HepG2 (cell line): ENCODE results near the gene BCL2A1. TPM values are rescaled to one million over a fixed set of nuclear protein-coding genes. Genes with fewer than 3 reads are reported as not detected.

ENCODE experiments used
- ATAC-seq: fragments of 200-7000 bp; cut with Tn5 transposase; 3 replicates; pipeline ENCODE4 v1.9.1; 2020; ENCODE audit warnings: mild to moderate bottlenecking, moderate library complexity
- BruUV-seq: library from RNA; stranded (reverse); fragments of 400-500 nt; replicated peaks from 2 replicates; lab custom pipeline; 2021; lab: Mats Ljungman, UMichigan
- CTCF ChIA-PET: fragments of 300-600 bp; formaldehyde crosslinking; extraction: SDS; loops from one replicate; lab custom pipeline; 2021; ENCODE audit warnings: low total read pairs, inconsistent platforms, low intra/inter-chr PET ratio; lab: Yijun Ruan, JAX
- POLR2A ChIA-PET: fragments of 350-600 bp; sonication (Branson Sonifier 250); formaldehyde crosslinking; loops from one replicate; lab custom pipeline; 2020; ENCODE audit warnings: antibody characterized with exemption, inconsistent platforms; lab: Yijun Ruan, JAX
- DNase-seq: peaks from one replicate; pipeline ENCODE4 v3.0.0-alpha.2; 2015; ENCODE audit warnings: low spot score
- FAIRE-seq: peaks from 3 replicates; lab custom pipeline; 2011; peaks lifted over from hg19 to GRCh38; lab: Jason Lieb, UNC
- H2AFZ ChIP-seq: one replicate; pipeline ENCODE4 v1.6.1; 2011; ENCODE audit warnings: low read length, inconsistent platforms
- H3K27ac ChIP-seq: fragments of 300-600 bp; 3 replicates; pipeline ENCODE4 v1.8.0; 2011; ENCODE audit warnings: mixed run types, mild to moderate bottlenecking, mixed read lengths, low read length, inconsistent platforms; ENCODE audit not compliant: insufficient read depth; ENCODE audit errors: extremely low read length
- H3K27me3 ChIP-seq, 2 experiments: fragments of 200-600 bp in 1 of 2; 2 replicates in 1 of 2; 3 replicates in 1 of 2; pipeline versions ENCODE4 v1.6.0 to v1.8.0; 2011; ENCODE audit warnings: low read length in 2 of 2, mild to moderate bottlenecking in 2 of 2, moderate library complexity in 2 of 2, inconsistent platforms in 1 of 2; ENCODE audit not compliant: insufficient read depth in 2 of 2, control insufficient read depth in 1 of 2
- H3K36me3 ChIP-seq, 2 experiments: fragments of 200-600 bp in 1 of 2; replicated peaks in 1 of 2; 2 replicates in 1 of 2; 3 replicates in 1 of 2; pipeline versions ENCODE4 v1.5.1 to v1.8.0; 2011; ENCODE audit warnings: low read length in 2 of 2, inconsistent platforms in 1 of 2; ENCODE audit not compliant: insufficient read depth in 2 of 2, control insufficient read depth in 1 of 2
- H3K4me1 ChIP-seq: 2 replicates; pipeline ENCODE4 v1.5.1; 2012; ENCODE audit warnings: low read length, inconsistent platforms; ENCODE audit not compliant: insufficient read depth
- H3K4me2 ChIP-seq: 2 replicates; pipeline ENCODE4 v1.6.0; 2011; ENCODE audit warnings: low read depth, low read length, inconsistent platforms
- H3K4me3 ChIP-seq, 3 experiments: fragments of 200-600 bp in 1 of 3; sonication (generic), shearing (Covaris generic) in 1 of 3; replicated peaks in 1 of 3; 2 replicates each; pipeline ENCODE4 v1.5.1; 2011 to 2016; ENCODE audit warnings: low read length in 3 of 3, inconsistent platforms in 2 of 3, low read depth in 2 of 3, mild to moderate bottlenecking in 2 of 3, control low read depth in 1 of 3, mixed read lengths in 1 of 3; ENCODE audit not compliant: insufficient read depth in 1 of 3
- H3K79me2 ChIP-seq: one replicate; pipeline ENCODE4 v1.6.1; 2011; ENCODE audit warnings: low read length, inconsistent platforms; ENCODE audit not compliant: insufficient read depth
- H3K9ac ChIP-seq: 2 replicates; pipeline ENCODE4 v1.6.0; 2011; ENCODE audit warnings: mild to moderate bottlenecking, low read depth, low read length, inconsistent platforms; ENCODE audit not compliant: insufficient read depth
- H3K9me3 ChIP-seq: 2 replicates; pipeline ENCODE4 v1.5.1; 2012; ENCODE audit warnings: mild to moderate bottlenecking, low read length
- H4K20me1 ChIP-seq: 2 replicates; pipeline ENCODE4 v1.6.0; 2011; ENCODE audit warnings: inconsistent platforms, mild to moderate bottlenecking, low read length, moderate library complexity; ENCODE audit not compliant: insufficient read depth
- FOXP4 ChIP-seq: sonication (generic); formaldehyde crosslinking; IDR thresholded peaks from 2 replicates; pipeline ENCODE4 v1.4.0; 2020; ENCODE audit warnings: missing genetic modification reagents
- JARID2 ChIP-seq: sonication (generic); formaldehyde crosslinking; IDR thresholded peaks from 2 replicates; pipeline ENCODE4 v1.8.1; 2023; ENCODE audit warnings: missing genetic modification reagents, inconsistent platforms; ENCODE audit not compliant: insufficient replicate concordance
- NBN ChIP-seq: fragments of 450-650 bp; conservative IDR thresholded peaks from 2 replicates; pipeline ENCODE4 v1.6.1; 2017
- PHF21A ChIP-seq: sonication (generic); formaldehyde crosslinking; IDR thresholded peaks from 2 replicates; pipeline ENCODE4 v1.5.0; 2020; ENCODE audit warnings: mild to moderate bottlenecking, missing genetic modification reagents
- SOX13 ChIP-seq, 3 experiments: fragments of 450-650 bp in 1 of 3; sonication (generic) in 1 of 3; formaldehyde crosslinking in 1 of 3; IDR thresholded peaks in 2 of 3; conservative IDR thresholded peaks in 1 of 3; 2 replicates each; pipeline versions ENCODE4 v1.5.0 to v1.6.1; 2016 to 2020; ENCODE audit warnings: antibody characterized with exemption in 1 of 3, mild to moderate bottlenecking in 1 of 3, missing compliant biosample characterization in 1 of 3, missing genetic modification reagents in 1 of 3, moderate library complexity in 1 of 3
- TCF7L2 ChIP-seq: IDR thresholded peaks from 2 replicates; pipeline ENCODE4 v1.6.1; 2011; ENCODE audit warnings: mild to moderate bottlenecking, low read depth, low read length, moderate library complexity
- U2AF1 ChIP-seq: fragments of 200-400 bp; formaldehyde crosslinking; optimal IDR thresholded peaks from 2 replicates; pipeline ENCODE3; 2017; ENCODE audit warnings: mild to moderate bottlenecking, low read depth, low read length
- WIZ ChIP-seq: sonication (generic); formaldehyde crosslinking; IDR thresholded peaks from 2 replicates; pipeline ENCODE4 v1.5.1; 2020; ENCODE audit warnings: mild to moderate bottlenecking, missing genetic modification reagents
- ZBTB3 ChIP-seq: sonication (generic); formaldehyde crosslinking; IDR thresholded peaks from 2 replicates; pipeline ENCODE4 v1.4.0; 2020; ENCODE audit warnings: low read depth, mild to moderate bottlenecking, moderate library complexity, missing genetic modification reagents, borderline replicate concordance
- ZMAT3 ChIP-seq: sonication (generic); formaldehyde crosslinking; conservative IDR thresholded peaks from 2 replicates; pipeline ENCODE4 v1.7.0; 2021; ENCODE audit warnings: missing genetic modification reagents
- ZNF138 ChIP-seq: sonication (generic); formaldehyde crosslinking; IDR thresholded peaks from 2 replicates; pipeline ENCODE4 v1.5.0; 2020; ENCODE audit warnings: mild to moderate bottlenecking, low read depth, missing genetic modification reagents
- ZNF33B ChIP-seq: sonication (generic); formaldehyde crosslinking; IDR thresholded peaks from 2 replicates; pipeline ENCODE4 v1.5.1; 2020; ENCODE audit warnings: mild to moderate bottlenecking, missing genetic modification reagents
- ZNF737 ChIP-seq: sonication (generic); formaldehyde crosslinking; IDR thresholded peaks from 2 replicates; pipeline ENCODE4 v1.5.0; 2020; ENCODE audit warnings: missing genetic modification reagents, mild to moderate bottlenecking, borderline replicate concordance
- WGBS: methylation state at CpG from one replicate; pipeline ENCODE4 v1.1.6; 2017; ENCODE audit warnings: low lambda C conversion rate; 5-methylcytosine and 5-hydroxymethylcytosine counted together
- in situ Hi-C: cut with HindIII; loops from 2 replicates; pipeline ENCODE4 v1.10.0; 2017; ENCODE audit warnings: low pct_unique_long_range_greater_than_20kb; ENCODE audit not compliant: extremely low pct_ligation_motif_present
- intact Hi-C: fragments of 100-400 bp; cut with micrococcal nuclease; formaldehyde crosslinking; loops from one replicate; pipeline ENCODE4 v1.10.0; 2022; ENCODE audit not compliant: unreplicated experiment
- polyA plus RNA-seq, 8 experiments: library from polyadenylated mRNA; depleted of rRNA in 3 of 8; stranded (reverse) in 7 of 8; unstranded in 1 of 8; fragments of >200 nt; fragmentation: Illumina TruSeq in 4 of 8; extraction: Trizol in 4 of 8; gene quantifications; 2 replicates each; pipeline versions ENCODE4 v1.2.1 to v1.2.3, GENCODE V29; 2011 to 2016; ENCODE audit warnings: low read depth in 4 of 8, missing spikeins in 1 of 8, mixed read lengths in 1 of 8; ENCODE audit not compliant: insufficient read depth in 1 of 8
- total RNA-seq, 5 experiments: library from RNA; depleted of rRNA; stranded (reverse); fragments of >200 nt; fragmentation: Illumina TruSeq; extraction: Trizol; gene quantifications; 2 replicates each; pipeline ENCODE4 v1.2.3, GENCODE V29; 2016; ENCODE audit warnings: low read depth in 1 of 5
- TF ChIP-seq, protein P1 (sequence below): sonication (generic); formaldehyde crosslinking; IDR thresholded peaks from 2 replicates; pipeline ENCODE4 v1.9.0; 2021; ENCODE audit warnings: missing genetic modification reagents, mild to moderate bottlenecking, borderline replicate concordance
- TF ChIP-seq, protein P2 (sequence below): IDR thresholded peaks from 2 replicates; pipeline ENCODE4 v1.6.1; 2012; ENCODE audit warnings: low read length, improper control_type of control experiment
- TF ChIP-seq, protein P3 (sequence below): IDR thresholded peaks from 2 replicates; pipeline ENCODE4 v1.6.1; 2012; ENCODE audit warnings: inconsistent platforms

BCL2A1 gene
- total and polyA plus RNA-seq, 2 of the 13 experiments (the other 11 are each of a cell fraction or from before 2014, with no cell fraction given): 0.08 to 0.31 TPM

GRCh38 chr15:79942741-79943481 lies 28.1 kb downstream of the BCL2A1 start:
- Histone ChIP-seq H3K36me3 (no peaks in the 10 kb centered on the region), H3K79me2 (no peaks in the 10 kb centered on the region), H3K9me3 (no peaks in the 10 kb centered on the region), H3K4me1 (peaks cover 21% of the 10 kb centered on the region), H2AFZ (no peak overlapping the region), H3K4me2 (0 out of 2 replicates have a peak overlapping the region, but pooled peaks have one; percentile 18), H3K27me3 (no peaks in the 10 kb centered on the region), H4K20me1 (no peaks in the 10 kb centered on the region), H3K4me3 (no peak overlapping the region), H3K27ac (no peak overlapping the region), H3K9ac (no peak overlapping the region)
- peak; percentile 25; the same call in 1 of the 3 replicates for ATAC-seq
- ChIA-PET POLR2A (interaction anchor here (0.7 kb wide), 1 partner anchor 19 kb away, joined by 3 read pairs; no protein-coding TSS in a partner anchor), CTCF (no interaction called here)
- no peak for FAIRE-seq
- intact Hi-C loops: no loop called here
- DNase-seq: no peak
- 10% methylated on average over 7 of the region's 7 CpGs for whole genome bisulfite sequencing
- no peak for TF ChIP-seq PHF21A (CRISPR knock-in tag)
- no peak for TF ChIP-seq JARID2 (CRISPR knock-in tag)
- no peak for TF ChIP-seq TCF7L2
- no peak for TF ChIP-seq ZNF138 (CRISPR knock-in tag)
- TF ChIP-seq U2AF1: no peak
- TF ChIP-seq NBN: no peak
- TF ChIP-seq FOXP4 (CRISPR knock-in tag): no peak
- TF ChIP-seq WIZ: no peak
- no peak for TF ChIP-seq ZBTB3
- TF ChIP-seq ZMAT3 (CRISPR knock-in tag): no peak
- TF ChIP-seq ZNF737: no peak
- TF ChIP-seq SOX13 (IDR thresholded peaks at IDR 0.05): no peak
- TF ChIP-seq SOX13 (CRISPR knock-in tag; conservative IDR thresholded peaks at IDR 0.05 in 1 of 2, IDR thresholded peaks at IDR 0.05 in 1 of 2): no peak
- TF ChIP-seq, protein P1, sequence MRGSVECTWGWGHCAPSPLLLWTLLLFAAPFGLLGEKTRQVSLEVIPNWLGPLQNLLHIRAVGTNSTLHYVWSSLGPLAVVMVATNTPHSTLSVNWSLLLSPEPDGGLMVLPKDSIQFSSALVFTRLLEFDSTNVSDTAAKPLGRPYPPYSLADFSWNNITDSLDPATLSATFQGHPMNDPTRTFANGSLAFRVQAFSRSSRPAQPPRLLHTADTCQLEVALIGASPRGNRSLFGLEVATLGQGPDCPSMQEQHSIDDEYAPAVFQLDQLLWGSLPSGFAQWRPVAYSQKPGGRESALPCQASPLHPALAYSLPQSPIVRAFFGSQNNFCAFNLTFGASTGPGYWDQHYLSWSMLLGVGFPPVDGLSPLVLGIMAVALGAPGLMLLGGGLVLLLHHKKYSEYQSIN (CRISPR knock-in tag): no peak
- TF ChIP-seq, protein P2, sequence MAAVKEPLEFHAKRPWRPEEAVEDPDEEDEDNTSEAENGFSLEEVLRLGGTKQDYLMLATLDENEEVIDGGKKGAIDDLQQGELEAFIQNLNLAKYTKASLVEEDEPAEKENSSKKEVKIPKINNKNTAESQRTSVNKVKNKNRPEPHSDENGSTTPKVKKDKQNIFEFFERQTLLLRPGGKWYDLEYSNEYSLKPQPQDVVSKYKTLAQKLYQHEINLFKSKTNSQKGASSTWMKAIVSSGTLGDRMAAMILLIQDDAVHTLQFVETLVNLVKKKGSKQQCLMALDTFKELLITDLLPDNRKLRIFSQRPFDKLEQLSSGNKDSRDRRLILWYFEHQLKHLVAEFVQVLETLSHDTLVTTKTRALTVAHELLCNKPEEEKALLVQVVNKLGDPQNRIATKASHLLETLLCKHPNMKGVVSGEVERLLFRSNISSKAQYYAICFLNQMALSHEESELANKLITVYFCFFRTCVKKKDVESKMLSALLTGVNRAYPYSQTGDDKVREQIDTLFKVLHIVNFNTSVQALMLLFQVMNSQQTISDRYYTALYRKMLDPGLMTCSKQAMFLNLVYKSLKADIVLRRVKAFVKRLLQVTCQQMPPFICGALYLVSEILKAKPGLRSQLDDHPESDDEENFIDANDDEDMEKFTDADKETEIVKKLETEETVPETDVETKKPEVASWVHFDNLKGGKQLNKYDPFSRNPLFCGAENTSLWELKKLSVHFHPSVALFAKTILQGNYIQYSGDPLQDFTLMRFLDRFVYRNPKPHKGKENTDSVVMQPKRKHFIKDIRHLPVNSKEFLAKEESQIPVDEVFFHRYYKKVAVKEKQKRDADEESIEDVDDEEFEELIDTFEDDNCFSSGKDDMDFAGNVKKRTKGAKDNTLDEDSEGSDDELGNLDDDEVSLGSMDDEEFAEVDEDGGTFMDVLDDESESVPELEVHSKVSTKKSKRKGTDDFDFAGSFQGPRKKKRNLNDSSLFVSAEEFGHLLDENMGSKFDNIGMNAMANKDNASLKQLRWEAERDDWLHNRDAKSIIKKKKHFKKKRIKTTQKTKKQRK: no peak
- TF ChIP-seq, protein P3, sequence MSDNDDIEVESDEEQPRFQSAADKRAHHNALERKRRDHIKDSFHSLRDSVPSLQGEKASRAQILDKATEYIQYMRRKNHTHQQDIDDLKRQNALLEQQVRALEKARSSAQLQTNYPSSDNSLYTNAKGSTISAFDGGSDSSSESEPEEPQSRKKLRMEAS: no peak
- TF ChIP-seq ZNF33B (CRISPR knock-in tag): no peak
- in situ Hi-C loops: no loop called here
- no TSS peak for BruUV-seq
